Body of pancreas (tissue), 4 donors: Measurements from ENCODE around the gene TMEM170B.

Experiments
- CTCF ChIP-seq, 7 experiments: fragments of 450-650 bp in 4 of 7; fragments of 200-600 bp in 3 of 7; sonication (generic) in 3 of 7; IDR thresholded peaks; one replicate each; pipeline ENCODE4 v1.5.1; 2016 to 2019; ENCODE audit warnings: antibody characterized with exemption in 7 of 7
- POLR2A ChIP-seq, 3 donors: fragments of 450-650 bp; IDR thresholded peaks; one replicate each; pipeline ENCODE4 v1.6.1; 2016; ENCODE audit warnings: antibody characterized with exemption in 3 of 3, mild to moderate bottlenecking in 2 of 3

- no peak for TF ChIP-seq CTCF (IDR thresholded peaks at IDR 0.05)
- TF ChIP-seq POLR2A (IDR thresholded peaks at IDR 0.05), result no peak
Measured at GRCh38 chr6:11491596-11492463, 45.7 kb upstream of the TMEM170B start.
